HG03108 (cell line): ENCODE measurements around the gene WFS1.

ENCODE experiments used
- ATAC-seq: cut with Tn5 transposase; IDR thresholded peaks from one replicate; pipeline ENCODE4 v1.9.1; 2021; ENCODE audit warnings: moderate library complexity; ENCODE audit not compliant: unreplicated experiment

Gene WFS1

DNA sequence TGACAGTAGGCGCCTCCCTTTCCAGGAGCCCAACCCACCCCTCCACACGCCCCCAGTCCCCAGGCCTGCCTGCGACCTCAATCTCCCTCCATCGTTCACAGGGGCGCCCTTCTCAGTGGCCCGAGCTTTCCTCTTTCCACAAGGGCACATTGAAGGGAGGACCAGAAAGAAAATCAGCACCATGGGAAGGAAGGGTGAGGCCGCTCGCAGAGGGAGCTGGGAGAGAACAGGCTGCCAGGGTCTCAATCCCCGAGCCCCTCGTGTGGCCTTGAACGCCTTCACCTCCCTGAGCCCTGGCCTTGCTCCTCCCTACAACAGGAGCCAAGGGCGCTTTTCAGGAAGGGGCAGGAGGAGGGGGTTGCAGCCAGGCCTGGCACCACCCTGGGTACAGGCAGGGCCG lies 66.5 kb downstream of the WFS1 start:
- no peak for ATAC-seq

DNA sequence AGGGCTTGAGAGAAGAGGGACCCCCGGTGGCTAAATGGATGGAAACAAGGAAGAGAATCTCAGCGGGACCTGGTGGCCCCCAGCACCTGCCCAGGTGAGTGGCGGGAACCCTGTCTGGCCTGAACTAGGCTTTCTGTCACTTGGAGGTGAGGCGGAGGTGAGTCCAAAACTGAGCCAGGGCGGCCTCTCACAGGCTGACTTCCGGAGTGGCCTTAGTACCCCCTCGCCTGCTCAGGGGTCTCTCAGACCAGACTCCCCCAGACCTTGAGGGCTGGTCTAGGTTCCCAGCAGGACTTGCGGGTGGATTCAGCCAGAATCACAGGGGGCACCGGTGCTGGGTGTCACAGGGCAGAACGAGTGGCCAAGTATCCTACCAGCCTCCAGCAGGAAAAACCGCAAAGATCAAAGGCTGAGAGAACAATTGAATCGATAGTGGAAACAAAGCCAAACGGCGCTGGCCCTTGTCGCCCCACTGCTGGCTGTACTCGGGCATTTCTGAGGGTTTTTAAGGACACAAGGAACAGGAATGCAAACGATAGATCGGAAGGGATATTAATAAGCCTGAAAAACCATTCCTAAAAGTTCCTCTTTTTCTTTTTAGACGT lies 67.8 kb downstream of the WFS1 start:
- ATAC-seq: no peak

DNA sequence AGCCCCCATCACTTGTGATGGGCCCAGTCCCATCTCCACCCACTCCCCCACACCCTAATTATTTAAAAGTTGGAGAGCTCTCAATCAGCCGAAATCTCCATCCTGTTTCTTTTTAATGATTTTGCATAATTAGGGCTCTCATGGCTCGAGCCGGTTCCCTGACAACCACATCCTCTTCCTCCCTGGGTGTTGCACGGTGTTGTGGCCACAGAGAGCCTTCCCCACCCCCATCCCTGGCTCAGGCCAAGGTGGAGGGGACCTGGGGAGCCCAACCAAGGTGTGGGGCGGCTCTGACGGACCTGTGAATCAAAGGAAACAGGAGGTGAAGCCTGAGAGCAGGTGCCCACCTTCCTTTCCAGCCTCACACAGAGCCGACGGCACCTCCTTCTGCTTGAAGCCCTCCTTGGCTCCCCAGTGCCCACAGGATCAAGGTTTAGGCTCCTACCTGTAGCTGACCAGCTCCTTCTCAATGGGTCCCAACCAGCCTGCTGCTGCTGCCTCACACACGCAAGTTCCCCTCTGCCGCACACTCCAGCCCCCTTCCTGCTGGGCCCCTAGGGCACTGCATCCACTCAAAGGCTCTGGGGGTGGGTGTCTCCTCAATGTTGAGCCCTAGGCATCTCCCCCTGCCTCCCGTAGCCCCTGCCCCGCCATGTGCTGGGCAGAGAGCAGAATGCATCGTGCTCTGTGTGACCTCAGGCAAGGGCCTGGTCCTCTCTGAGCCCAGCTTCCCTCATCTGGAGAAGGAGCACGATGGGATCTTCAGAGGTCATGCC lies 68.7 kb downstream of the WFS1 start:
- no peak for ATAC-seq

DNA sequence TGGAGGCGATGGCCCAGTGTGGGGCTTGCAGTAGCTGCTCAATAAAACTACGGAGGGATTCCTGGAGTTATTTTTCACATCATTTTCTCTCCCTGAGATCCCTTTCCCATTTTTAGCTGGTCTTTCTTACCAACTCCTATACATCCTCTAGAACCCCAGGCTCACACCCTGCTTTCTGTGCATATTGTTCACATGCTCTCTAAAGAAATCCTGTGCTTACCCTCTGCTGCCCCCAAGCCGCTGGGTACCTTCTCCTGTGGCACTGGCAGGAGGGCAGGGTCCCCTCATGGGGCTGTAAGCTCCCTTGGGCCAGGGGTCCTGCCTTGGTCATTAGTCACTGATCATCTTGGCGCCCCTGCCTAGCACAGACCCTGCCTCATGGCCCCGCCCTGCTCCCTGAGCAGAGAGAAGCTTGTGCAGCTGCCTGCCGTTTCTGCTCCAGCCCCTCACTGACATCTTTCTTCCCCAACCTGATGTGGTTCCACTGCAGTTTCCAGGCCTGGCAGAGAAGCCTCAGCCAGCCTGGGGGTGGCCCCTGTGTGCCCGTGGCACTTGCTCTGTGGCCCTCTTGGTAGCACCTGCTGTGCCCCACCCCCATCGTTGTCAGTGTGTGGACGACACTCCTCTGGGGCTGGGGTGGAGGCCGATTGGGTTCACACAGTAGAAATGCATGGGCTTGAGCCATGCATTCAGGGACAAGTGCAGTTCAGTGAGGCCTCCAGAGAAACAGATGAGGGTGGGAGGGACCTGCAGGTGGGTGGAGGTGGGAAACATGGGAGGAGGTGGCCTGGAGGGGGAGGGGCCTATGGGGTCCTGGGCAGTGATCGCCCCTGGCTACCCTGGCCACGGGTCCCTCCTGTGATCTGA lies 69.5 kb downstream of the WFS1 start:
- ATAC-seq: no peak

DNA sequence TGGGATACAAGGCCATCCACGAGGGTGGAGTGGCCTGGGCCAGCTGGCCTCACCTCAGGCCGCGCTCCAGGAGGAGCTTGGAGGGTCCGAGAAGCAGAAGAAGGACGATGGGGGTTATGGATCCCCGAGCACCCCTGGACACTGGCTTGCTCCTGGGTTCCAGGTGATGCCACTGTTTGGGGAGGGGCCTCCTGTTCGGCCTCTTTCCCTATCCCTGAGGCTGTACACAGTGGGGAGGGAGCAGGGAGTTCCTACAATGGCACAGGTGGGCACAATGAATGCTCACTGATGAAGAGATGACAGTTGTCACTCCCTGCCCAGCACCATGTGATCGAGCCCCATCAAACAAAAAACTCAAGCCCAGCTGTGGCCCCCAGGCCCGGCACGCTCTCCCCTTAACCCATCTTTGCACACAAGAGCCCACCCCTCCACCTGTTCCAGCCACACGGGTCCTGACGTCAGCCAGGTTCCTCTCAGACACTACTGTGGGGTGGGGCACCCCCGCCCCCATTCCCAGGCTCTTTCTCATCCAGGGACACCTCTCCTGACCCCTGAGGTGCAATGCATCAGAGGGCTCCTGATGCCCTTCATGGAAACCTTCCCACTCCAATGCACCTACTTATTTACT lies 70.3 kb downstream of the WFS1 start:
- ATAC-seq: no peak

DNA sequence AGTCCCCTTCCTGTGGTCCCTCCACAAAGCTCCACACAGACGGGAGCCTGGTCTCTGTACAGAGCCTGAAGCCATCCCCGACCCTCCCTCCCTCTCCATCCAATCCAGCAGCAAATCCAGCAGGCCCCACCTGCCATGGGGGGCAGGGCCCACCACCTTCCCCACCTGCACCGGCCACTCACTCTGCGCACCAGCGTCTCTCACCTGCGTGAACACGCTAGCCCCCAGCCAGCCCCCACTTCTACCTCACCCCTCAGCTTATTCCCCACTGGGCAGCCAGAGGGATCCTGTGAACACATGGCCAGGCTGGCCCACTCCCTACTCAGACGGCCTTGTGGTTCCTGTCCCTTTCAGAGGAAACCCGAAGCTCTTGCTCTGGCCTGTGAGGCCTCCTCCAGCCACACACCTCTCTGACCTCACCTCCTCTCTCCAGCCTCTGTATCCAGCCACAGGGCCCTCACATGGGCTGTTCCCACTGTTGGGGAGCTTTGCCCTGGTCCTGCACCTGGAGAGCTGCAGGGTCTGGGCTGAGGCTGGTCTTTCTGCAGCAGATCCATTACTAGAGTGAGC lies 70.9 kb downstream of the WFS1 start:
- ATAC-seq: no peak

- no peak for ATAC-seq
Measured at GRCh38 chr4:6341696-6342095, 72.0 kb downstream of the WFS1 start.

DNA sequence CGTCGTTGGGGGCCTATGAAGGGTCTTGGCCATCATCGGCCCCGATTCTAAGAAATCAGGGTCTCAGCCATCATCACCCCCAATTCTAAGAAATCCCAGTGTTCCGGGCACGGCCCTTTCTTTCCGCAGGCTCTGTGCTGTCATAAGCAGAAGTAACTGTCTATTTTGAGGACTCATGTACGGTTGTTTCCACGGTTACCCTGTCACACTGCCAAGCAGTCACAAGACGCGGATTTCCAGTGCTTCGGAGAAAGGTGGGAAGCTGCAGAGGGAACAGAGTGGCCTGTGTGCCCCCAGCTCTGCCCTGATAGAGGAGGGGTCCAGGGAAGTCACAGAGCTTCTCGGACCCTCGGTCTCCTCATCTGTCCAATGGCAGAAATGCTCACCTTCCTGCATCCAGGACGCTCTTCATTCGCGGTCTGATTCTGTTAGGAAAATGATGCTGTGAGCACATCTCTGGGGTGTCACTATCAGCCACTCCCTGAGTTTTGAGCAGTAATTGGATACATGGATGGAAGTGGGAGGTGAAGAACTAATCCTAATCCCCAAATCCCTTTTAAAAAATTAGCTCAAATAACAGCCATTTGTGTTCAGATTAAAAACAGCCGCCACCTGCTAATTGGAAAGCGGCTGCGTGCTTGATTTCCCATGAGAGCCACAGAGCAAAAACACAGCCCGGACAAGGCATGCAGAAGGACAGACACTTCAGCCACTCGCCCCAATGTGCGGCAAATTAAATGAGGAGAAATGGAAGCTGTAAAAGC lies 73.1 kb downstream of the WFS1 start:
- ATAC-seq: no peak

DNA sequence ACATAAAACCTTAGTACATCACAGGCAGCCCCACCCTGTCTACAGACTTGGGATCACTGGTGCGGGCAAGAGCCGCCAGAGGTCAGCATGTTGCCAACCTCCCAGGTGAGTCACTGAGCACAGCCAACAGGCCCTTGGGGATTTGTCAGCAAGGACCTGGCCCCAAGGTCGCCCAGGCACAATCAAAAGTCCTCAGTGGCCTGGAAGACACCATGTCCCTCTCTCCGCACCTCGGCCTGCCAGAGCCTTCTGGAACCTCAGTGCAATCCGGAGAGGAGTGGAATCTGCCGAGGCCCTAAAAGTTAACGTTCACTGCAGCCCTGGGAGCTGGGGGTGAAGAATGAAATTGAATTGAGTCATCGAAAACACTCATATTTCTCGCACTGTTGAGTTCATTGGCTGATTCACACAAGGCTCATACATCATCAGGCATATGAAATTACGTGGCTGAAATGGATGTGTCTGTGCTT lies 74.3 kb downstream of the WFS1 start:
- no peak for ATAC-seq

- ATAC-seq: no peak
Measured at GRCh38 chr4:6345096-6345830, 75.6 kb downstream of the WFS1 start.

- no peak for ATAC-seq
Measured at GRCh38 chr4:6345866-6346265, 76.2 kb downstream of the WFS1 start.

DNA sequence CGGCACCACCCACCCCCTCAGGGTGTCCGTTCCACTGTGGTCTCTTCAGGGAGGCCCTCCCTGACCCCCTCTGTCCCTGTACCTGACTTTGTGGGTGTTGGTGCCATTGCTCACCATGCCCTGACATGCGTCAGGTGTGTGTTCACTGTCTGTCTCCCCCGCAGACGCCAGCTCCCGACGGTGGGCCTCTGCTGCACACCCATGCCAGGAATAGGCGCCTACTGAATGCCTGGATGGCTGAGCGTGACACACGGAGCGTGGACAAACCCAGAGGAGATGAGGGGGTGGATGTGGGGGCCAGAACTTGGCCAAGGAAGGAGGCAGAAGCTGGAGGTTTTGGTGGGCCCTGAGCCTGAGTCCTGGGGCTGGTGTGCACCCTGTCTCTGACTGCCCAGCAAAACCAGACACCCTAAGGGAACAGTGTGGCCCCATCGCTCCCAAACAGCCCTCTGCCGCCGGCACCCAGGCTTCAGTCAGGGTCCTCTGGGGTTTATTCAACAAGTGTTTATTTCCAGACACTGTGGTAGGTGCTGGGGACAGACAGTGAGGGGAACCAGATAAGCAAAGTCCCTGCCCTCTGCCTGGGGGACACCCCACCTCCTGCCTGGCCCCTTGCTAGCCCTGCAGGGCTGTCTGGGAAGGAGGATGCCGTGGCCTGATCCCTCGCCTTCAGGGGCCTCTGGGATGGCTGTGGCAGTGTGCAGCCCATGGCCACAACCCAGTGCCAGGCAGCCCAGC lies 76.9 kb downstream of the WFS1 start:
- ATAC-seq: no peak

DNA sequence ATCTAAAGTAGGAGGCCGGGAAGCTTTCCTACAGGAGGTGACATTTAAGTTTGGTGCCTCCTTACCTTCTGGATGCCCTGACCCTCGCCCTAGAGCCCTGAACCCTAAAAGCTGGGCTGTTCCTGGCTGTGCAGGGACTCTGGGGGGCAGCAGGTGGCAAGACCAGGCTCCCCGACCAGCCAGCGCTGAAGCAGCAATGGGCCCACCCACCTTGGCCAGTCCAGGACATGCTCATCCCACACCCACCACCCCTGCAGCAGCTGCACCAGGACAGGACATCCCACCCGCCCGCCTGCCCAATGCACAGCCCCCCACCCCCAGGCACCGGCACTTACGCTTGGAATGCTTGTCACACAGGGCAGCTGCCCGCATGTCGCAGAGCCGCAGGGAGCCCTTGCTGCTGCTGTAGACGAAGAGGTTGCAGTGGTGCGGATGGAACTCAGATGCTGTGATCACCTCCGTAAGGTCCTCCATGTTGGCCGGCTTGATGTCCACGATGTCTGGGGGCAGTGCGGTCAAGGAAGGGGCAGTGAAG lies 77.9 kb downstream of the WFS1 start:
- no peak for ATAC-seq

DNA sequence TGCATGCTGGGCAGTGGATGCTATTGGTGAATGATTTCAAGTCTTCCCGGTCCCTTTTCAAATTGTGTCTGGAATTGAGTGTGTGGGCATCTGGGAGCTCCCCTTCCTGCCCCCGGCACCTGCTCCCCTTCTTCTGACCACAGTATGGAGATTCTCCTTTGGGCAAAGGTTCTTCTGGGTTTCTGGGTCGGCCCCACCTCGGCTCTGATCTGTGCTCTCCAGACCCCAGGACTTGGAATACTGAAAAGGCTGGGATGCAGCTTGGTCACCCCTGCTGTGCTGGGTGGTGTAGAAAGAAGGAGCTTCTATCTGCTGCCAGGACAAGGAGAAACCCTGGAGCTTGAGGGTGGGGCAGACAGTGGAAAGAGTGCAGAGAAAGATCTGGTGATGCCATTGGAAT lies 78.8 kb downstream of the WFS1 start:
- no peak for ATAC-seq

DNA sequence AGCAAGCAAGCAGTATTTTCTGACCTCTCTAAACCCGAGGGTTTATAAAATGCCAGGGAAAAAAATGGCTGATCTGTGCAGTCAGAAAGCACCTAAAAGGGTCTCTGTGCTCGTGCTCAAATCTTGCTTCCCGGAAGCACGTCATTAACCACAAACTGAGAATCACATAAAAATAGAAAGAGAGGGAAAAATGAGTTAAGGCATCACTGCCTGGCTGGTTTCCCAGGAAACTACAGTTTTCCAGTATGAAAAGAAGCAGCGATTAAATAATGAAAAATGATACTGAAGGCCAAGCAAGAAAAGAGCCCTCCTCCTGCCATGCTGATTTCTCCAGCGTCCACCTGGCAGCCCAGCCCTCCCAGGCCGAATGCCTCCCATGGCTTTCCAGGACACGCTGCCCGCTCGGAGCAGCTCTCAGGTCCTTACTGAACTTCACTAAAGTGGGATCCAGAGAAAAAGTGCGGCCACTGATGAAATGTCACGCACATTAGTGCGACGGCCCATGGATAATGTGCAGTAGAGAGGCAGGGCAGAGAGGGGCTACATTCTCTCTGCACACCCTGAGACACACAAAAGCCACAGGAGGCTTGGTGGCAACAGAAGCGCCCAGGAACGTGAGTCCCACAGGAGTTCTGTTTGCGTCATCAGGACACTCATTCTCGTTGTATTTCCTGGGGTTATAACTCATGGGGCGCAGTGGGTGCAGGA lies 80.4 kb downstream of the WFS1 start:
- ATAC-seq: no peak

GRCh38 chr4:6350646-6351045 lies 81.0 kb downstream of the WFS1 start:
- ATAC-seq: no peak

DNA sequence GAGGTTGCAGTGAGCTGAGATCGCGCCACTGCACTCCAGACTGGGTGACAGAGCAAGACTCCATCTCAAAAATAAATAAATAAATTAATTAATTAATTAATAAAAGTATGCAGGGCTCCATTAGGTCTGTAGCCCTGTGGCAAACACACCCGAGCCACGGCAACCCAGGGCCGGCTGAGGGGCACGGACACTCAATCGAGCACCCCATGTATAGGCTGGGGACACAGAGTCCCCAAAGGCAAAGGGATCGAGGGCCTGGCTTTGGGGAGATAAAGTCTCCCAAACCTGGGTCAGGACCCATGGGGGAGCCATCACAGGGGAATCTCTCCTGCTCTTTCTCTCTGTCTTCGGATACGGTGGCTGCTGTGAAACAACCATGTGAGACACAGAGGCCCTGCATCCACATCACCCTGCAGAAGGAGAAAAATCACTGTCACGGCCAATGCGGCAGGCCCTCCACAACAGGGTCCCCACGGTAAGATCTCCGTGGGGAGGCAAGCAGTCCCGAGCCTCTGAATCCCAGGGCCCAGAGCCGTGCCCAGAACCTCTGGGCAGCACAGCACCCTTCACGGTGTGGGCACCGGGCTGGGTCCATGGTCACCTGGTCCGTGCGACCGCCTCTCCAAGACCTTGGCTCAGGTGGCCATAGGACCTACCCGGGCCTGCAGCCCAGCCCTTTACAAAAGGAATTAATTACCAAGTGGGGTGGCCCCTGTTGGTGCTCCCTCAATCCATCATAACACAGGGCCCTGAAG lies 81.8 kb downstream of the WFS1 start:
- no peak for ATAC-seq
